PC-3 (cell line): ENCODE results near the gene PRDM5.

Source experiments
- CTCF ChIP-seq: fragments of 300-600 bp; sonication (generic); conservative IDR thresholded peaks from 2 replicates; pipeline ENCODE4 v1.5.1; 2017; ENCODE audit warnings: antibody characterized with exemption, low read depth, mild to moderate bottlenecking, low read length
- EZH2 ChIP-seq: fragments of 300-600 bp; sonication (generic); IDR thresholded peaks from one replicate; pipeline ENCODE4 v1.6.1; 2017; ENCODE audit warnings: antibody characterized with exemption, mild to moderate bottlenecking, low read length; ENCODE audit not compliant: unreplicated experiment
- EZH2phosphoT487 ChIP-seq: fragments of 300-600 bp; sonication (generic); IDR thresholded peaks from 2 replicates; pipeline ENCODE4 v1.6.1; 2018; ENCODE audit warnings: mild to moderate bottlenecking, antibody characterized with exemption, low read length, borderline replicate concordance

- TF ChIP-seq CTCF (no peak), EZH2phosphoT487 (no peak), EZH2 (no peak)
Observed at GRCh38 chr4:120838784-120839183, 83.7 kb downstream of the PRDM5 start.
